ENCODE data around the gene VCL. TPM values are rescaled to one million over a fixed set of nuclear protein-coding genes. Genes with fewer than 3 reads are reported as not detected.

VCL gene
- total and polyA plus RNA-seq, 2 of the 8 experiments (the other 6 are each of a cell fraction or from before 2014, with no cell fraction given): 119 to 377 TPM

- Histone ChIP-seq H3K27ac (ENCODE audit: low read depth, low read length) (no peak overlapping the region), H3K14ac (ENCODE audit: insufficient read length) (no peak overlapping the region), H3K4me3 (ENCODE audit: extremely low read depth in 1 of 4, insufficient read depth in 2 of 4, low read depth in 3 of 4, low read length in 4 of 4) (no peak overlapping the region), H3K56ac (replicated peaks; ENCODE audit: insufficient read length, low read depth, low read length) (no peak overlapping the region), H4K20me1 (replicated peaks in 1 of 2; ENCODE audit: control insufficient read depth in 1 of 2, insufficient read depth in 2 of 2, low read length in 2 of 2) (no peaks in the 10 kb centered on the region), H3K9me3 (ENCODE audit: insufficient read depth in 2 of 2, low read depth in 1 of 2, low read length in 1 of 2) (0 out of 4 replicates have a peak, but pooled peaks cover 0 to 2% of the 10 kb centered on the region in 2 experiments), H3K4ac (replicated peaks; ENCODE audit: insufficient read length, low read depth, low read length) (no peak overlapping the region), H2AK5ac (ENCODE audit: low read depth, low read length) (no peak overlapping the region), H3K36me3 (ENCODE audit: control insufficient read depth in 2 of 4, insufficient read depth in 4 of 4, low read length in 3 of 4) (no peaks in the 10 kb centered on the region), H3K27me3 (replicated peaks in 1 of 4; ENCODE audit: control insufficient read depth in 3 of 4, extremely low read depth in 1 of 4, insufficient read depth in 3 of 4, low read length in 3 of 4) (no peaks in the 10 kb centered on the region), H3K4me2 (ENCODE audit: insufficient read depth in 1 of 2, low read depth in 2 of 2, low read length in 2 of 2) (no peak overlapping the region), H3K18ac (ENCODE audit: extremely low read depth, low read length) (no peak overlapping the region), H3K79me1 (ENCODE audit: low read depth, low read length) (no peaks in the 10 kb centered on the region), H3K4me1 (replicated peaks in 1 of 4; ENCODE audit: control insufficient read depth in 3 of 4, insufficient read depth in 4 of 4, low read length in 3 of 4) (peaks cover 1 to 7% (median 2%) of the 10 kb centered on the region in 4 experiments; a peak in 4 of 7 replicates), H2BK12ac (ENCODE audit: low read depth, low read length) (no peak overlapping the region), H2AFZ (ENCODE audit: low read length) (peak overlapping the region; percentile 81), H2BK20ac (ENCODE audit: low read length) (no peak overlapping the region), H2BK5ac (ENCODE audit: low read depth, low read length) (no peak overlapping the region), H3K23ac (ENCODE audit: insufficient read length) (no peak overlapping the region), H2BK120ac (replicated peaks; ENCODE audit: low read depth, low read length) (no peak overlapping the region), H3K9ac (replicated peaks in 1 of 4; ENCODE audit: extremely low read depth in 1 of 4, low read depth in 3 of 4, low read length in 3 of 4) (no peak overlapping the region), H2BK15ac (ENCODE audit: low read length) (no peak overlapping the region), H4K8ac (ENCODE audit: extremely low read depth, insufficient read depth, low read length) (no peak overlapping the region), H4K5ac (ENCODE audit: insufficient read length, low read depth, low read length) (no peak overlapping the region), H3K23me2 (ENCODE audit: low read depth, low read length) (no peaks in the 10 kb centered on the region), H3K79me2 (ENCODE audit: control insufficient read depth in 1 of 2, insufficient read depth in 2 of 2, low read length in 2 of 2) (no peaks in the 10 kb centered on the region), H4K91ac (replicated peaks; ENCODE audit: insufficient read length, low read length) (no peak overlapping the region)
- FAIRE-seq: no peak
- ChIA-PET POLR2A (ENCODE audit: partially characterized antibody) (interaction anchor here (0.9 to 1.6 kb wide), 3 partner anchors 14 to 20 kb away, joined by 3 to 4 read pairs (median 3); partner anchors contain the start of gene VCL), CTCF (ENCODE audit: partially characterized antibody) (interaction anchor here (0.7 to 0.8 kb wide), 2 partner anchors 13 to 100 kb away, joined by 3 read pairs; no protein-coding TSS in a partner anchor)
- WGBS, 2 experiments (ENCODE audit: extremely low coverage in 1 of 2, insufficient coverage in 1 of 2, insufficient read length in 1 of 2, insufficient replicate concordance in 2 of 2, low coverage in 1 of 2, low lambda C conversion rate in 2 of 2, missing lambda C conversion rate in 1 of 2): 91% methylated on average over 4 of the region's 4 CpGs; no CpG with 5 or more reads in 1 of the 2 experiments
- no peak for DNase-seq (ENCODE audit: low read depth in 1 of 2, low spot score in 2 of 2)
- TF ChIP-seq SRF (IDR thresholded peaks at IDR 0.05; ENCODE audit: low read depth, low read length): no peak
- no peak for TF ChIP-seq ASH2L (IDR thresholded peaks at IDR 0.05; ENCODE audit: low read length)
- no peak for TF ChIP-seq FOSL1 (IDR thresholded peaks at IDR 0.05; ENCODE audit: insufficient read depth, low read depth, low read length)
- no peak for TF ChIP-seq ATF2 (IDR thresholded peaks at IDR 0.05; ENCODE audit: low read length)
- no peak for TF ChIP-seq CBX5 (IDR thresholded peaks at IDR 0.05; ENCODE audit: low read depth, low read length)
- TF ChIP-seq TAF1 (IDR thresholded peaks at IDR 0.05; ENCODE audit: low read depth, low read length): no peak
- no peak for TF ChIP-seq RNF2 (IDR thresholded peaks at IDR 0.05; ENCODE audit: borderline replicate concordance, low read depth, low read length, missing control alignments, poor library complexity, severe bottlenecking)
- no peak for TF ChIP-seq SIN3A (conservative IDR thresholded peaks at IDR 0.05 in 1 of 2, IDR thresholded peaks at IDR 0.05 in 1 of 2; ENCODE audit: low read depth in 1 of 2, low read length in 2 of 2)
- no peak for TF ChIP-seq TEAD4 (IDR thresholded peaks at IDR 0.05; ENCODE audit: low read depth, low read length)
- TF ChIP-seq EGR1 (IDR thresholded peaks at IDR 0.05; ENCODE audit: borderline replicate concordance, low read depth, low read length): no peak
- no peak for TF ChIP-seq GTF2F1 (IDR thresholded peaks at IDR 0.05; ENCODE audit: borderline replicate concordance, low read depth, low read length)
Observed at GRCh38 chr10:73979809-73980433, 18.0 kb upstream of the VCL start.

All from H1 (cell line).